ENCODE measurements around the gene CAMSAP3.

DNA sequence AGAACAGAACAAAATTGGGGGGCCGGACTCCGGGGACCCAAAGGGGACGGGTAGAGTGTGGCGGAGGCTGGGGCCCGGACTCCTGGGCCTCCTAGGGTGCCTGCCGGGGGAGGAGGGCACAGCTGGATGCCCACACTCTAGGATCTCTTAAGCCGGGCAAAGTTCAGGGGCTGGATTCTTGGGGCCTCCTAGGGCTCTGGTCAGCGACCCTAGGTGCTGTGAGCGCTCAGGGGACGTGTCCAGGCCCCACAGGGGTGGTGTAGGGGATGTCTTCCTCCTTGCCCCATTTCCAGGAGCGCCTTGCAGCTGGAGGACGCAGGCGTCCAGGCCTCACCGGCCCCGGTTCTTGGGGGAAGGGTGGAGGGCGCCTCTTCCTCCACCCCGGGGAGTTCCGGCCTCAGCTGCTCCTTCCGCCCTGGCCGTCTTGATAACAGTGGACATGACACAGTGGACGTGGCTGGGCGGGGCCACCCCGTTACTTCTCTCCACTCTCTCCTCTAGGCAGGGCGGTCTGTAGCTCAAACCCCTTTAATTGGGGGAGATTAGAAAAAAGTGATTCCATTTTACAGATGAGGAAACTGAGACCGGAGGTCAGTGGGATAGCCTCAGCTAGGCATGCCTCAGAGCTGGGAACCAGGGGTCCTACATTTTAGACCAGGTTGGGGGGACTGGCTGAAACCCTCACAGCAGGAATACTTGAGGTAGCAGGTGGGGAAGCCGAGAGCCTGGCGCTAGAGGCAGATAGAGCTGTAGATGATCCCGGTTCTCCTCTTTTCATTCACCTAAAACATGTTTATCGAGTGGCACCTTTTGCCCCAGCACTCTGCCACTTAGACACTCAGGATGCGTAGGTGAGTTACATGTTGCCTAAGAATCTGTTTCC, 42.0 kb downstream of the CAMSAP3 start:
- TF ChIP-seq POLR2AphosphoS5 (IDR thresholded peaks at IDR 0.05) (no peak), POLR2A (IDR thresholded peaks at IDR 0.05) (no peak), CTCF (IDR thresholded peaks at IDR 0.05) (no peak)
